ENCODE results near the gene DDTL.
"Not testable (repeated sequence)": the region's sequence is repeated elsewhere in the genome, so short reads cannot be mapped to it uniquely, and the experiment has no call there.

The DDTL gene

DNA sequence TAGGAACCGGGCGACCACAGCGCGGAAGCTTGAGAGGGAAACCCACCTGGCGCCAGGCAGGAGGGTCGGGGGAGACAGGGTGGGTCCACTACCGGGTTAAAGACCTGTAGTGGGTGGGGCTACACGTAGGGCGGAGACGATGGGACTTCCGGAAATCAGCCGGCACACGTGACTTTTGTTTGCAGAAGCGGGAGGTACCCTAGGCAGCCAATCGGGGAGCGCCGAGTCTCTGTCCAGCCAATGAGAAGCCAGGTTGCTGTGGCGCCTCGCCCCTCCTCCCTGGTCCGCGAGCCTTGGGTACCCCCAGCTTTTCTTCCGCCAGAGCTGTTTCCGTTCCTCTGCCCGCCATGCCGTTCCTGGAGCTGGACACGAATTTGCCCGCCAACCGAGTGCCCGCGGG, at the start of gene DDTL:
DDTL (plus strand) TSS at position 321 of the 400 bp plus-strand sequence; CDS start at position 348, 27 bp downstream.
- not testable (repeated sequence) for DNase-seq (ENCODE audit: low spot score)

DNA sequence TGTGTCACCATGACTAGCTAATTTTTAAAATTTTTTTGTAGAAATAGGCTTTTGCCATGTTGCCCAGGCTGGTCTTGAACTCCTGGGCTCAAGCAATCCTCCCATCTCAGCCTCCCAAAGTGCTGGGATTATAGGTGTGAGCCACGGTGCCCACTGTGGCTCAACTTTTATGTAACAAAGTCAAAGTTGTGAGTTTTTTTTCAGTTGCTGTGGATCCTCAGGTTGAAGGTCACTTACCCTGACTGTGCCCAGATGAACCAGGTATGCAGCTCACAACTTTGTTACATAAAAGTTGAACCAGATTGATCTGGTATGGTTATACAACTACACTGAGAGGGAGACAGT, 46.4 kb upstream of the DDTL start:
- DNase-seq (ENCODE audit: low spot score): not testable (repeated sequence)

DNA sequence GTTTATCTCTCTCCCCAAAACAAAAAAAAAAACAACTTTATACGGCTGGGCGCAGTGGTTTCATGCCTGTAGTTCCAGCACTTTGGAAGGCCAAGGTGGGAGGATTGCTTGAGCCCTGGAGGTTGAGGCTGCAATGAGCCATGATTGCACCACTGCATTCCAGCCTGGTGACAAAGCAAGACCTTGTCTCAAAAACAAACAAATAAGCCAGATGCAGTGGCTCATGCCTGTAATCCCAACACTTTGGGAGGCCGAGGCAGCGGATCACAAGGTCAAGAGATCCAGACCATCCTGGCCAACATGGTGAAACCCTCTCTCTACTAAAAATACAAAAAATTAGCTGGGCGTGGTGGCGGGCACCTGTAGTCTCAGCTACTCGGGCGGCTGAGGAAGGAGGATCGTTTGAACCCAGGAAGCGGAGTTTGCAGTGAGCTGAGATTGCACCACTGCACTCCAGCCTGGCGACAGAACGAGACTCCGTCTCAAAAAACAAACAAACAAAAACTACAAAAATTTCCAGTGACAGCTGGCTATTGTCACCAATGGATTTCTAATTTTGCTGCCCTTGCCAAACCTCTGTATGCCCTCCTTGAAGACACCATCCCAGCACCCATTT, 45.0 kb upstream of the DDTL start:
- DNase-seq (ENCODE audit: low spot score): not testable (repeated sequence)

DNA sequence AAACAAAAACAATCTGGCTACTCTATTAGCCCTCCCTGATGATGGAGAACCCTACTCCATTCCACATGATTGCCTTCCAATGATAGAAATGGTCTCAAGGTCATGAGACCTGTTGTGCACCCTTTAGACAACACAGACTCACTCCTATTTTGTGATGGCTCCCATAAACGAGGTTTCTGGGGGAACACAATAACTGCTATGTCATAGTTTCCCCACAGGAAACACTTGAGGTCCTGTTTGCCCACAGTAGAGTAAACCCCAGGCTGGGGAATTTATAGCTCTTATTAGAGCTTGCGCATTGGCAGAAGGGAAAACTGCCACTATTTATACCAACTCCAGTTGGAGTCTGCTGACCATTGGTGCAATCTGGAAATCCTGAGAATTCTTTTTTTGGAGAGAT, 43.8 kb upstream of the DDTL start:
- DNase-seq (ENCODE audit: low spot score): no peak

DNA sequence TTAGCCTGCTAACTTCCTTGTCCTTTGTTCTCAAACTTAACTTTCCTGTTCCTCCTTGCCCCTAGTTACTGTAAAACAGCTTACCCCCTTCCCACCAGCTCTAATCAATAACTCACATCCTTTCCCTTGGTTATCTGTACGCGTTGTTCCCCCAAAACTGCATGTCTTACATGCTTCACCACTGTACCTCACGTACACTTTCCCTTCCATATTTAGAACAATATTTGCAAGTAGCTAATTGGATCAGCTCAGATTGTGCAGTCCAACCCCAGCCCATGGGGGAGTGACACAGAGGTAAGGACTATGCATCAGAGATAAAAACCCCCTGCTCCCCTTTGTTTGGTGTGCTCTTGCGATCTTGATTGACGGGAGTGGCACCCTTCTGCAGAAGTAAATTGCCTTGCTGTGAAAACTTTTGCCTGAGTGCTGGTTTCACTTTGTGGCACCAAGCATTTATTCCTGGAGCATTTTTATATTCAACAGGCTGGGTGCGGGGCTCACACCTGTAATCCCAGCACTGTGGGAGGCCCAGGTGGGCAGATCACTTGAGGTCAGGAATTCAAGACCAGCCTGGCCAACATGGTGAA, 41.6 kb upstream of the DDTL start:
- DNase-seq (ENCODE audit: low spot score): no peak

DNA sequence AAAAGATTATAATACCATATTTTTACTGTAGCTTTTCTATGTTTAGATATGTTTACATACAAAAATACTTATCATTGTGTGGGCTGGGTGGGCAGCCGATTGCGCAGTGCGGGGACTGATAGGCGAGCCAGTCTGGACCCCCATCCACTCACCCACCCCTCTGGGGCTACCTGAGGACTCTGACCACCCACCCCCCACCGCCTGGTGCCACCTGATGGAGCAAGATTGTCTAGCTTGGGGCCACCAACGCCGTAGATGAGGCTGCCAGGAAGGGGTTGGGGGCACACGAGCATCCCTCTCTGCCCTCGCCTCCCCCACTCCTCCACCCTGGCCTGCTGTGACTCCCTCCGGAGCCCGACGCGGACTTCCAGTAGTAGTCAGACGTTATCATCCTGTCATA, 40.1 kb upstream of the DDTL start:
- no peak for DNase-seq (ENCODE audit: low spot score)

DNA sequence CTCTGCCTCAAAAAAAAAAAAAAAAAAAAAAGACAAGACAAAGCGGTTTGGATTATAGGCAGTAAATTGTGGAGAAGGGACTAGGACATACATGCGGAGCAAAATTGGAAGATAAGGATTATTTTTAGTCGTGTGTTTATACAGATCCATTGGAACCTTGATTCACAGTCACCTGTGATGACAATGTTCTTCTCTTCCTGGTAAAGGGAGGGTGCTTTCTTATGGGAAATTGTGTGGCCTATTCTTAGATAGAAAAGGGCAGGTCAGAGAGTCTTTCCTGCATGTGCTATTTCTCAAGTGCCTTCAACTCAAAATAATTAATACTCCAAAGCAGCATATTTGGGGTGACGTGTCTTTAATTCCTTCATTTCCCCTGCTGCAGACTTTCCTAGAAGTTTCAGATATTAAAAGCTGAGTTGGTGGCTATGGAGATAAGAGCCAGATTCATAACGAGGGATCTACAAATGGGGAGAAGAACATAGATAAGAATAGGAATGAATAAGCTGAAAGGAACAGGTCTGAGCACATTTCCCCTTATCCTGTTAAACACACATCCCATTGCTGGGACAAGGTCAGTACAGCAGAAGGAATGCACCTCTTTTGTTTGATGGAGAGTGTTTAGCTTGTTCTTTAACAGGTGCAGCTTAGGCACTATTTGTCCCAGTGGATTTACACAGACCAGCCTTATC, 28.2 kb upstream of the DDTL start:
- peak; percentile 11 for DNase-seq (ENCODE audit: low spot score)

DNA sequence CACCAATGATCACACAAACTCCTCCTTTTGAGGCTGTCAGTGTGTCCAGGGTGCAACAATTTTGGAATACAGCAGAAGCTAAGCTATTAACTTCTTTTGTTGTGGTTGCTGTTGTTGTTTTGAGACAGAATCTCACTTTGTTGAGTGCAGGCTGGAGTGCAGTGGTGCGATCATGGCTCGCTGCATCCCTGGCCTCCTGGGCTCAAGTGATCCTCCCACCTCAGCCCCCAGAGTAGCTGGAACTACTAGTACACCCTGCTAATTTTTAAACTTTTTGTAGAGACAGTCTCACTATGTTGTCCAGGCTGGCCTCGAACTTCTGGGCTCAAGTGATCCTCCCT, 27.7 kb upstream of the DDTL start:
- no peak for DNase-seq (ENCODE audit: low spot score)

DNA sequence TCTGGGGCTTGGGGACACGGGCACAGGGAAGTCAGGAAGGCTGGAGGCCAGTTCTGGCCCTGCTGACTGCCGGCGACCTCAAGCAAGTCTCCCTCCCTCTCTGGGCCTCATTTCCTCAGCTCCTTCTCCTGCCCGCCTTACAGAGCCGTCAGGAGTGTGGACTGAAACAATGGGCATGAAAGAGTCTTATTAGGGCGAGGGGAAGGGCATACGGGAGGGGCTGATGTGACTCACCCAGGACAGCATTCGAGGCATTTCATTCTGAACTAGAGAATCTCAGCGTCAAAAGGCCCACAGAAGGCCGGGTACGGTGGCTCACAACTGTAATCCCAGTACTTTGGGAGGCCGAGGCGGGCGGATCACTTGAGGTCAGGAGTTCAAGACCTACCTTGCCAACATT, 26.5 kb upstream of the DDTL start:
- not testable (repeated sequence) for DNase-seq (ENCODE audit: low spot score)

DNA sequence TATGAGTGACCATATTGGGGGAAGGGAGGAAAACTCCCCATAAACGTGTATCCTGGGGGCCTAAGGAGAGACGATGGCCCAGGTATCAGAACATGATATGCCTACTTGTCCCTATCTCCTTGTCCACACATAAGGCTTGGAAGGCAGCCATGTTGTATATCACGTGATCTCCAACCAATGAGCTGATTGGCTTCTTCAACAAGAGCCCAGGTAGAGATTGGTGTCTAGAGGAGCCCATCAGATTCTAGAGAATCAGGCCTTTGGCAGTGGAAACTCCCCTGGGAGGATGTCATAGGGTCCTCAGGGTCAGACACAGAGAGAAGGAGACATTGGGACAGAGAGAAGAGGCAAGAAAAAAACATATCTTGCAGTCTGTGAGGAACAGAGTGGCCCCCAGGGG, 19.3 kb upstream of the DDTL start:
- peak; percentile 35 for DNase-seq (ENCODE audit: low spot score)

DNA sequence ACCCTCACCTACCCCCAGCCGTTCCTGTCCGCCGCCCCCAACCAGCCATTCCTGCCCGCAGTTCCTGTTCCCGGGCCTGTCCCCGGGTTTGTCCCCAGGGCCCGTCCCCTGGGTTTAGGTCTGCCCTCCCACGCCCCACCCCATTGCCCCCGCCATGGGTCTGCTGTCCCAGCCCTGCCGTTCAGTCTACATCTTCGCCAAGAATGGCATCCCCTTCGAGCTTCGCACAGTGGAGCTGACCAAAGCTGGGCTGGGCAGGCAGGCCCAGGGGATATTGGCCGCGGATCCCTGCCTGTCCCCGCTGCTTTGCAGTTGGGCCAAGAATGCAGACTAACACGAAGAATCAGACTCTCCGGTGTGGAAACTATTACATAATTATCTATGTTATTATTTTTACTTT, 16.9 kb upstream of the DDTL start:
- DNase-seq (ENCODE audit: low spot score): not testable (repeated sequence)

DNA sequence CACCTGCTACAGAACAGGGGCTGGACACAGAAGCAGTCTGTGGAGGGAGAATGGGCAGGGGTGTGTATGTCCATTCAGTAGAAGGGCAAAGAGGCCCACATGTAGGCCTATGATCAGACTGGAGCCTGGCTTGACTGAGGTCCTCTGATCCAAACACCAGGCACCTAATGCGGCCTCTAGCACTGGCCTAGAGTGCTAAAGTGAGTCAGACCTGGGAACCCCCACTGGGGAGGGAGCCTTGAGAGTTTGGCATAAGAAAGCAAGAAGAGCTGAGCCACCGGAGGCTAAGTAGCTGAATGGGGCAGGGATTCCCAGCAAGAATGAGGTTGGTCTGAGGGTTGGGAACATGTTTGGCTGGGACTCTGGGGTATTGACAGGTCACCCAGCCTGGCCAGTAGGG, 15.3 kb upstream of the DDTL start:
- DNase-seq (ENCODE audit: low spot score): not testable (repeated sequence)

DNA sequence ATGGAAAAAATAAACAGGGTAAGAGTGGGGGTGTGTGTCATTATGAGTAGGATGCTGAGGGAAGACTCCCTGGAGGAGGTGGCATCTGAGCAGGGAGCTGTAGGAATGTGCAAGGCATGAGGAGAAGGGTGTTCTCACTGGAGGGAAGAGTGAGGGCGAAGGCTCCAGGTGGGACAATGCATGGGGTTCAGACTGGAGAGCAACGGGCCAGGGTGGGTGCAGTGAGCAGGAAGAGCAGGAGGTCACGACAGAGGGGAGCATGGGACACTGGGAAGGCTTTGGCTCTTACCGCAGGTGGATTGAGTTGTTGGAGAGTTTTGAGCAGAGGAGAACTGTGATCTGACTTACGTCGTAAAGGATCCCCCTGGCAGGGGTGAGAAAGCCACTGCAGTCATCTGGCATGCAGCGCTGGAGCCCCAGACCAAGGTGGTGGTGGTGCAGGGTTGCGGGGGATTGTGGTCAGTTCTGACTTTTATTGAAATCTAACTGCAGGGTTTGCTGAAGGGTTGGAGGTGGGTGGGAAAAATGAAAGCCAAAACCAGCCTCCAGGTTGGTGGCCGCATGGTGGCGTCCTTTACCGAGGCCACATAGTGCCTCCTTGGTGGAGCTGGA, 13.8 kb upstream of the DDTL start:
- DNase-seq (ENCODE audit: low spot score): not testable (repeated sequence)

DNA sequence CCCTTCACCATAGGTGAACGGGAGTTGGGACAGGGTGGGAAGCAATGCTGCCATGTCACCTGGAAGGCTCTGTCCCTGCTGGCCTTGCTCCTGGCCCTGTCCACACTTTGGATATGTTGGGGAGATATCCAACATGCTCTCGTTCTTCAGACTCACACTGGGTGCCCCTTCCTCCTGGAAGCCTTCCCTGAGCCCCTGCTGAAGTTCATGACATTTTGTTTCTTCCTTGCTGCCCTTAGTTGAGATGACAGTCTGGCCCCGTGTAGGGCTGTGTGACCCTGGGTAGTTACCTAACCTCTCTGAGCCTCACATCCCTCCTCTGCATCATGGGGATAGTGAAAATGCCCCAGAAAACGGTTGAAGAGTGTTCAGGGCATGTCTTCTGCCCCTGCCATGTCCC, 13.2 kb upstream of the DDTL start:
- not testable (repeated sequence) for DNase-seq (ENCODE audit: low spot score)

DNA sequence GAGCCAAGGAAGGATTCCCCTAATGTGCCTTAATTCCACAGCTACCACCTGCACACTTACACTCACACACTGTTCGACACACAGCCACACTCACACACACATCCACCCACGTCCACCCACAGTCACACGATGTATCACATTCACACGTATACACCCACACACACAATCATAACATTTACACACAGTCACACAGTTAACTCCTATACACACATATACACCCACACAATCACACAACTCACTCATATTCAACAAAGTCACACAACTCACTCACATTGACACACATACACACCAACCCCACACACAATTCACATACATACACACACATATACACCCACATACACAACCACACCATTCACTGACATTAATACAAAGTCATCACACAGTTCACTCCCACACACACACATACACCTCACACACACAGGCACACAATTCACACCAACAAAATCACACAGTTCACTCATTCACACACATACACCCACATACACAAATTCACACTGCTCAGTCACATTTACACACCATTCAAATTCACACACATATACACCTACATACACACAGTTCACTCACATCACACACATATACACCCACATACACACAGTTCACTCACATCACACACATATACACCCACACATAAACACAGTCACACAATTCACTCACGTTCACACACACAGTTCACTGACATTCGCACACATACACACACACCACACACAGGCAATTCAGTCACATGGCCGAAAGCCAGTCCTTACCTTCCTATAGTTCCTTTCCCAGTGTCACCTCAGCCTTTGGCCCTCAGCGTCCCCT, 12.3 kb upstream of the DDTL start:
- not testable (repeated sequence) for DNase-seq (ENCODE audit: low spot score)

DNA sequence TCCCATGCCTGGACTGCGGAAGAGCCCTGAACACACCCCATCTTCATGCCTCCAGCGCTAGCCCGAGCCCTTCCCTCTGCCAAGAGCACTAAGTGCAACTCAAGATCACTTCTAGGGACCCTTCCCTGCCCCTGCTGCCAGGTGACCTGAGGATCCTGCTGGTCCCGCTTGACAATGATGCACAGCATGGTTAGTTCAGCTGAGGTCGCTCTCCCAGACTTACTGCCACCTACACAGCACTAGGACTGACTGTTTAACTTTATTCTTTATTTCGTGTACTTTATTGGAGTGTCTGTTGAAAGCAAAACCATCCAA, 11.7 kb upstream of the DDTL start:
- DNase-seq (ENCODE audit: low spot score): not testable (repeated sequence)

DNA sequence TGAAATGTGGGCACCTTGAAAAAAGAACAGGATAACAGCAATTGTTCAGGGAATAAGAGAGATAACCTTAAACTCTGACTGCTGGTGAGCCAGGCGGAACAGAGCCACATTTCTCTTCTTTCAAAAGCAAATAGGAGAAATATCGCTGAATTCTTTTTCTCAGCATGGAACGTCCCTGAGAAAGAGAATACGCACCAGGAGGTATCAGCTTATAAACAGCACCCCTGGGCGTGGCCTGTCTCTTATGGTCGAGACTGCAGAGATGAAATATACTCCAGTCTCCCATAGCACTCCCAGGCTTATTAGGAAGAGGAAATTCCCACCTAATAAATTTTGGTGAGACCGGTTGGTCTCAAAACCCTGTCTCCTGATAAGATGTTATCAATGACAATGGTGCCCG, 10.8 kb upstream of the DDTL start:
- not testable (repeated sequence) for DNase-seq (ENCODE audit: low spot score)

DNA sequence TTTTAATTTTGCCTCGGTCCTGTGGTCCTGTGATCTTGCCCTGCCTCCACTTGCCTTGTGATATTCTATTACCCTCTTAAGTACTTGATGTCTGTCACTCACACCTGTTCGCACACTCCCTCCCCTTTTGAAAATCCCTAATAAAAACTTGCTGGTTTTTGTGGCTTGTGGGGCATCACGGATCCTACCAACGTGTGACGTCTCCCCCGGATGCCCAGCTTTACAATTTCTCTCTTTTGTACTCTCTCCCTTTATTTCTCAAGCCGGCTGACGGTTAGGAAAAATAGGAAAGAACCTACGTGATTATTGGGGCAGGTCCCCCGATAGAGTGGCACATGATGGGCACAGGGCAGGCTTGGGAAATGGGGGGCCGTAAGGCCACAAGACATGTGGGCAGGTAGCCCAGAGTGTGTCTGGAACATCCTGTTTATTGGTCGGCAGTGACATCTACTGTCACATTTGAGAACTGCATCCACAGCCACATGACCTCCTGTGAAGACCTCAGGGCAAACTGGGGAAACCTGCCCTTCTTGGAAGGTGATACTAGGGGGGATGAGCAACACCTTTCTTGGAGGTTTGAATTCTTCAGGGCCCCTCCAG, 10.3 kb upstream of the DDTL start:
- peak; percentile 81 for DNase-seq (ENCODE audit: low spot score)

DNA sequence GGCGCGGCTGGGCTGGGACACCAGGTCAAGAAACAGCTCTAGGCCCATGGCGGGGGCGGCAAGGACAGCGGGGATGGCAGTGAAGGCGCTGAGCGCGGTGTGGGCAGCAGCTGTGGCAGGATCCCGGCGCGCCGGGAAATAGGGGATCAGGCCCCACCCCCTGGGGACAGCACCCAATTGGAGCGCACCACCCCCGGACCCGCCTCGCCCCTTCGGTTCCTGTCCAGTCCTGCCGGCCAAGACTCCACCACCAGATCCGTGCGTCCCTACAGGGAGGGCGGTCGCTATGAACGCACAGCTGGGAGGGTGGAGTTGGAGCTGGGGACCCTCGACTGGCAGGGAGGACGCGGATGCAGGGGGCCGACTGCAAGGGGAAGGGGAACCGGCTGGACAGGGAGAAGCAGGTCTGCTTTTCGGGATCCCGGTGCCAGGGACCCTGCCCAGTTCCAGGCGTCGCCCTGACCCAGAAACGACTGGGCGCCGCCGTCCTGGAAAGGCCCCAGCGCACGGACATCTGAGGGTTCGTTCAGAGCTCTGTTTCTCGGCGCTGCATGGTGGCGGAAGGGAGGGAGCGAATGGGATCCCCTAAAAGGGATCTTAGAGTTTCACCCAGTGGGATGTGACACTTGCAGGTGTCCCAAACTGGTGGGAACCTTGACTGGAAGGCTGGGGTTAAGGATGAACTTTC, 5.5 kb upstream of the DDTL start, which contains the start of gene GSTT2B:
GSTT2B (minus strand) TSS at position 112 of the 688 bp plus-strand sequence; CDS start at position 48, 64 bp downstream.
- DNase-seq (ENCODE audit: low spot score): not testable (repeated sequence)

DNA sequence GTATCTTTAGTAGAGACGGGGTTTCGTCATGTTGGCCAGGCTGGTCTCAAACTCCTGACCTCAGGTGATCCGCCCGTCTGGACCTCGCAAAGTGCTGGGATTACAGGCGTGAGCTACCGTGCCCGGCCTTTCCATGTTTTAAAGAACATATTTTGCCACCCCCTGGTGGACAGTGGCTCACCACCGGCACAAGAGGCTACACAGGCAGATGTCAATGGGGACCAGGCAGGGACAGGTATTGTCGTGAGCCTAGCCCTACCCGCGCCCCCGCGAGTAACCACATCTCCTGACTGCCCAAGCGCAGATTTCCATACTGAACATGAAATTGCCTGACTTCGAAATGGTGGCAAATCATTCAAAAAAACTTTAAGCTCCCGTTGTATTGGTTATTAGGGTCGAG, 594 bp upstream of the DDTL start:
- DNase-seq (ENCODE audit: low spot score): not testable (repeated sequence)

DNA sequence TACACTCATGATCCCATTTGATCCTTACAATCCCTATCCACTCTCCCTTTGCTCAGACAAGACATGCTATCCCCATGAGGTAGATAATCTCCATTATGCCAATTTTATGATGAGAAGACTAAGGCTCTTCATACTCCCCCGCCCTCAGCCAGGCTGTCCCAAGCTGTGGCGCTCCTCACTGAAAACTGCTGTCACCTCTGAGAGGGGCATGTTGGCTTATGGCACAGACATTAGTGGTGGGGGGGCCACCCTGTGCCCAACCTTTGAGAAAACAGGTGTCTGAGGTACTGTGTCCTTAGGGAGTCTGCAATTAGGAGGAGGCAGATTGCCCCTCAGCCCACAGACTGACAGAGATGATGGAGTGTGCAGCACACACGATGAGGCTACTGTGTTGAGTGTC, 2.4 kb downstream of the DDTL start:
- DNase-seq (ENCODE audit: low spot score): no peak

All from hematopoietic multipotent progenitor cell treated with erythropoietin and hydrocortisone succinate and interleukin-3 and kit ligand, for 17 days (in vitro differentiated cells).